ENCODE data around the gene ACOXL. TPM values are rescaled to one million over a fixed set of nuclear protein-coding genes. Genes with fewer than 3 reads are reported as not detected.

ACOXL gene
- total and polyA plus RNA-seq, 9 donors, result 0.08 to 0.56 (median 0.19) TPM

GRCh38 chr2:110992886-110993285 is 260.5 kb downstream of the ACOXL start:
- Histone ChIP-seq H3K9me3 (replicated peaks; ENCODE audit: control insufficient read depth, low read depth, low read length) (peaks cover 7% of the 10 kb centered on the region), H3K27me3 (ENCODE audit: control insufficient read depth, insufficient read depth, low read length) (no peaks in the 10 kb centered on the region), H3K36me3 (ENCODE audit: control insufficient read depth, insufficient read depth, low read length) (no peaks in the 10 kb centered on the region), H3K27ac (ENCODE audit: low read length) (no peak overlapping the region), H3K4me3 (ENCODE audit: low read length) (no peak overlapping the region), H3K4me1 (ENCODE audit: control insufficient read depth, insufficient read depth, low read length) (peaks cover 7% of the 10 kb centered on the region)
- no CpG with 5 or more reads among the region's 2 CpGs for WGBS (ENCODE audit: insufficient coverage)
- DNase-seq, result no peak

- Histone ChIP-seq H3K4me1 (ENCODE audit: control insufficient read depth, insufficient read depth, low read length) (peaks cover 7% of the 10 kb centered on the region), H3K27ac (ENCODE audit: low read length) (no peak overlapping the region), H3K4me3 (ENCODE audit: low read length) (no peak overlapping the region), H3K27me3 (ENCODE audit: control insufficient read depth, insufficient read depth, low read length) (no peaks in the 10 kb centered on the region), H3K36me3 (ENCODE audit: control insufficient read depth, insufficient read depth, low read length) (no peaks in the 10 kb centered on the region), H3K9me3 (replicated peaks; ENCODE audit: control insufficient read depth, low read depth, low read length) (peaks cover 7% of the 10 kb centered on the region)
- WGBS (ENCODE audit: insufficient coverage), result 25% methylated on average over 1 of the region's 4 CpGs
- DNase-seq, result peak; percentile 46
Measured at GRCh38 chr2:110993557-110994231, 261.3 kb downstream of the ACOXL start.

DNA sequence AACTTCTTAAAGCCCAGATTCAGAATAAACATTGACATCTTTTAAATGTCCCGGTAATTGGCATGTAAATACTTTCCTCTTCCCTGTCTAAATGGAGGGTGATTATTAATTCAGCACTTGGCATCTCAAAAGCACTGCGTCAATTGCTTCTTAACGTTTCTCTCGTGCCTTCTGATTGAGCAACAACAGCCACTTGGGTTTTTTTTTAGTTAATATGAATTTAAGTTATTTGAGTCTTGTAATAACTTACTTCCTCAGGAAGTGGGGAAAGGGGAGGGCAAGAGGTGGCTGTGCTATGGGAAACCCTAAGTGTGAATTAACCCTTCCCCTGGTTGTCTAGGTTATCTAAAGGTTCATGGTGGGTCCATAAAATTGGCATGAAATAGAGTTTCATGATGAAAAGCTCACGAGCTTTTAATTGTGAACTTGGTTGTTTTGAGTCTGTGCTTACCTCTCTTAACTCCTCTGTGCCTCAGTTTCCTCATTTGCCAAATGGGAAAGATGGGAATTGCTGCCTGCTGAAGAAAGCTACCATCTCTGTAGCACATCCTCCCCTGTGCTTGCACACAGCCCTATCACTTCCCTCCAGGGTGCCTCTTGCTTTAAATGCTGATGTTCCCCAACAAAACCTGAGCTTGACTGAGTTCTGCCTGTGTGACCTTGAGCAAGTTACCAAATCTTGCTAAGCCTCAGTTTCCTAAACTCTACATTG is 262.0 kb downstream of the ACOXL start:
- Histone ChIP-seq H3K27ac (ENCODE audit: low read length) (no peak overlapping the region), H3K4me1 (ENCODE audit: control insufficient read depth, insufficient read depth, low read length) (peaks cover 7% of the 10 kb centered on the region), H3K36me3 (ENCODE audit: control insufficient read depth, insufficient read depth, low read length) (no peaks in the 10 kb centered on the region), H3K27me3 (ENCODE audit: control insufficient read depth, insufficient read depth, low read length) (no peaks in the 10 kb centered on the region), H3K4me3 (ENCODE audit: low read length) (no peak overlapping the region), H3K9me3 (replicated peaks; ENCODE audit: control insufficient read depth, low read depth, low read length) (peaks cover 7% of the 10 kb centered on the region)
- peak; percentile 40 for DNase-seq
- no CpG with 5 or more reads among the region's 5 CpGs for WGBS (ENCODE audit: insufficient coverage)

DNA sequence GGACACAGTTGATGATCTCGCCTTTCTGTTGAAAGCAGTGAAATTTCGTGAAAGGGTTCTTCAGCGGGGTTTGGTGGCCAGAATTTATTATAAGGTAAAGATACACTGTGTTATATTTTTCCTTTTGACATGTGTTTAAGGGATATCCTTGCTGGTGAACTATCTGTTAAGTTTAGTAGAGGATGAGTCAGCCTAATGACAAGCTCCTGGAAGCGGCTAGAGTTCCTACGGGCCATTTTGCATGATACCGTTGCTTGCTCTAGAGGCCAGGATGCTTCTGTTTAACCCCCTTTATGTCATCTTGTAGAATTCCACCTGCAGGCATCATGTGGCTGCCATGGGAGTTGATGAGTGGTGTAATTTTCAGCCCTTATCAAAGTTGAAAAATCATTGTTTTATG is 263.5 kb downstream of the ACOXL start:
- peaks cover 9% of the 10 kb centered on the region for H3K9me3 ChIP-seq (replicated peaks; ENCODE audit: control insufficient read depth, low read depth, low read length)
- no peak overlapping the region for H3K4me3 ChIP-seq (ENCODE audit: low read length)
- H3K27ac ChIP-seq (ENCODE audit: low read length), result no peak overlapping the region
- DNase-seq, result no peak
- H3K27me3 ChIP-seq (ENCODE audit: control insufficient read depth, insufficient read depth, low read length), result no peaks in the 10 kb centered on the region
- H3K36me3 ChIP-seq (ENCODE audit: control insufficient read depth, insufficient read depth, low read length), result no peaks in the 10 kb centered on the region
- WGBS (ENCODE audit: insufficient coverage), result 79% methylated on average over 2 of the region's 6 CpGs
- peaks cover 7% of the 10 kb centered on the region for H3K4me1 ChIP-seq (ENCODE audit: control insufficient read depth, insufficient read depth, low read length)

DNA sequence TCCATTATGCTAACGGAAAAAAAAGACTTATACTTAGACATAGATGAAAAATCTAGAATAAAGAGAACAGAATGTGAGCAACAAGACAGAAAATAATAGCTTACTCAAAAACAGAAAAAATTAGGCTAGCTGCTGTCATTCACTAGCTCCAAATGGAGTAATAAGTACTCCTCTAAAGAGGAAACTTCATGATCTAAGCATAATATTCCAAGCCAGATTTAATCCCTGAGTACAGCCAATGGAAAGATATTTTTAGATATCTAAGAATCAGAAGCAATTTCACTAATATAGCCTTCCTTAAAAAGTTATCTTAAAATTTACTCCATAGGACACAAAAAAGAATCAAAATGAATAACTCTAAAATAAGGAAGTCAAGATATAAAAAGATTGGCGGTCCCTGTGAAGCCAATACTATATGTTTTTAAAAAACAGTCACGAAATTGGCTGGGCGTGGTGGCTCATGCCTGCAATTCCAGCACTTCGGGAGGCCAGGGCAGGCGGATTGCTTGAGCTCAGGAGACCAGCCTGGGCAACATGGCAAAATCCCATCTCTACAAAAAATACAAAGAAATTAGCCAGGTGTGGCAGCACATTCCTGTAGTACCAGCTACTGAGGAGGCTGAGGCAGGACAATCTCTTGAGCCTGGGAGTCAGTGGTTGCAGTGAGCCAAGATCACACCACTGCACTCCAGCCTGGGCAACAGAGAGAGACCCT is 265.1 kb downstream of the ACOXL start:
- Histone ChIP-seq H3K4me3 (ENCODE audit: low read length) (no peak overlapping the region), H3K9me3 (replicated peaks; ENCODE audit: control insufficient read depth, low read depth, low read length) (peaks cover 9% of the 10 kb centered on the region), H3K36me3 (ENCODE audit: control insufficient read depth, insufficient read depth, low read length) (no peaks in the 10 kb centered on the region), H3K27me3 (ENCODE audit: control insufficient read depth, insufficient read depth, low read length) (no peaks in the 10 kb centered on the region), H3K27ac (ENCODE audit: low read length) (no peak overlapping the region), H3K4me1 (ENCODE audit: control insufficient read depth, insufficient read depth, low read length) (peaks cover 4% of the 10 kb centered on the region)
- 68% methylated on average over 3 of the region's 6 CpGs for WGBS (ENCODE audit: insufficient coverage)
- DNase-seq, result peak; percentile 54

- WGBS (ENCODE audit: insufficient coverage), result 10% methylated on average over 1 of the region's 4 CpGs
- Histone ChIP-seq H3K4me1 (ENCODE audit: control insufficient read depth, insufficient read depth, low read length) (peaks cover 3% of the 10 kb centered on the region), H3K27ac (ENCODE audit: low read length) (no peak overlapping the region), H3K27me3 (ENCODE audit: control insufficient read depth, insufficient read depth, low read length) (no peaks in the 10 kb centered on the region), H3K9me3 (replicated peaks; ENCODE audit: control insufficient read depth, low read depth, low read length) (peaks cover 9% of the 10 kb centered on the region), H3K36me3 (ENCODE audit: control insufficient read depth, insufficient read depth, low read length) (no peaks in the 10 kb centered on the region), H3K4me3 (ENCODE audit: low read length) (no peak overlapping the region)
- peak; percentile 84 for DNase-seq
Measured at GRCh38 chr2:110998311-110998710, 265.9 kb downstream of the ACOXL start.

GRCh38 chr2:110999626-111000025 is 267.3 kb downstream of the ACOXL start:
- Histone ChIP-seq H3K4me3 (ENCODE audit: low read length) (no peak overlapping the region), H3K36me3 (ENCODE audit: control insufficient read depth, insufficient read depth, low read length) (no peaks in the 10 kb centered on the region), H3K9me3 (replicated peaks; ENCODE audit: control insufficient read depth, low read depth, low read length) (peaks cover 9% of the 10 kb centered on the region), H3K27ac (ENCODE audit: low read length) (no peak overlapping the region), H3K4me1 (ENCODE audit: control insufficient read depth, insufficient read depth, low read length) (no peaks in the 10 kb centered on the region), H3K27me3 (ENCODE audit: control insufficient read depth, insufficient read depth, low read length) (no peaks in the 10 kb centered on the region)
- no peak for DNase-seq

- H3K9me3 ChIP-seq (replicated peaks; ENCODE audit: control insufficient read depth, low read depth, low read length), result peaks cover 3% of the 10 kb centered on the region
- no peaks in the 10 kb centered on the region for H3K36me3 ChIP-seq (ENCODE audit: control insufficient read depth, insufficient read depth, low read length)
- H3K4me3 ChIP-seq (ENCODE audit: low read length), result no peak overlapping the region
- H3K4me1 ChIP-seq (ENCODE audit: control insufficient read depth, insufficient read depth, low read length), result no peaks in the 10 kb centered on the region
- peak; percentile 25 for DNase-seq
- 100% methylated on average over 1 of the region's 3 CpGs for WGBS (ENCODE audit: insufficient coverage)
- no peak overlapping the region for H3K27ac ChIP-seq (ENCODE audit: low read length)
- no peaks in the 10 kb centered on the region for H3K27me3 ChIP-seq (ENCODE audit: control insufficient read depth, insufficient read depth, low read length)
Measured at GRCh38 chr2:111005307-111005706, 272.9 kb downstream of the ACOXL start.

DNA sequence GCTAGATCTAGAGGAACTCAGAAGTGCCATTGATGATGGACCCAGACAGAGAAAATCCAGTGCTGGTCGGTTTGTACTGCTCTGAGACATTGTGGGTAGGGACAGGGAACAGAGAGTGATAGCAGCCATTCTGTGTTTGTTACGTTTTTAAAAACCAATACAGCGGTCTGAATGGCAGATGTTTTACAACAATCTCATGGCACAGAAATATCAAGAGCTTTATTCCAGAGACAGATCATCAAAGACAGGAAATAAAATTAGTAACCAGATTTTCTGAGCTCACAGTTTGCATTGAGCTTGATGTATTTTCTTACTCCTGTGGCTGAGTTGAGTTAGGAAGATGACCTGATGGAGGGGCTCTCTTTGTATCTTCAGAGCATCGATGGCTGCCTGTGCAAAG is 273.4 kb downstream of the ACOXL start:
- WGBS (ENCODE audit: insufficient coverage), result 77% methylated on average over 3 of the region's 4 CpGs
- DNase-seq, result no peak
- H3K9me3 ChIP-seq (replicated peaks; ENCODE audit: control insufficient read depth, low read depth, low read length), result no peaks in the 10 kb centered on the region
- H3K4me1 ChIP-seq (ENCODE audit: control insufficient read depth, insufficient read depth, low read length), result no peaks in the 10 kb centered on the region
- no peaks in the 10 kb centered on the region for H3K27me3 ChIP-seq (ENCODE audit: control insufficient read depth, insufficient read depth, low read length)
- H3K36me3 ChIP-seq (ENCODE audit: control insufficient read depth, insufficient read depth, low read length), result no peaks in the 10 kb centered on the region
- H3K27ac ChIP-seq (ENCODE audit: low read length), result no peak overlapping the region
- no peak overlapping the region for H3K4me3 ChIP-seq (ENCODE audit: low read length)

Measured in muscle of leg (tissue), 11 donors.